HEK293 (cell line): Measurements from ENCODE around the gene ZEB2.
A peak's percentile ranks its signal among the peaks of the same experiment; 100 is the strongest.

Source experiments
- CTCF ChIA-PET: fragments of 350-600 bp; formaldehyde crosslinking; extraction: SDS; loops from one replicate; lab custom pipeline; 2021; ENCODE audit warnings: antibody characterized with exemption; lab: Yijun Ruan, JAX
- POLR2A ChIA-PET: fragments of 300-600 bp; formaldehyde crosslinking; extraction: SDS; loops from one replicate; lab custom pipeline; 2020; ENCODE audit warnings: antibody characterized with exemption, inconsistent platforms; lab: Yijun Ruan, JAX
- H3K27ac ChIP-seq: fragments of 200-500 bp; sonication (Bioruptor generic); 2 replicates; pipeline ENCODE4 v1.5.1; 2014; ENCODE audit warnings: low read depth, low read length, control low read depth, inconsistent platforms; ENCODE audit errors: extremely low read depth
- H3K36me3 ChIP-seq, 2 experiments: fragments of 200-500 bp in 1 of 2; sonication (Bioruptor generic) in 1 of 2; 1 replicate in 1 of 2; 2 replicates in 1 of 2; pipeline ENCODE4 v1.5.1; 2014 to 2017; ENCODE audit warnings: inconsistent platforms in 2 of 2, low read length in 2 of 2; ENCODE audit not compliant: control insufficient read depth in 2 of 2, insufficient read depth in 1 of 2
- H3K4me1 ChIP-seq: fragments of 200-500 bp; sonication (Bioruptor generic); 2 replicates; pipeline ENCODE4 v1.5.1; 2014; ENCODE audit warnings: mild to moderate bottlenecking, low read length, inconsistent platforms; ENCODE audit not compliant: control insufficient read depth, insufficient read depth
- H3K4me3 ChIP-seq: 2 replicates; pipeline ENCODE4 v1.5.1; 2011; ENCODE audit warnings: low read depth, mild to moderate bottlenecking, control low read depth, low read length, moderate library complexity
- H3K9me3 ChIP-seq: fragments of 200-500 bp; sonication (Bioruptor generic); 2 replicates; pipeline ENCODE4 v1.5.1; 2014; ENCODE audit warnings: low read depth, low read length, inconsistent platforms; ENCODE audit not compliant: control insufficient read depth, insufficient read depth
- GLIS2 ChIP-seq: fragments of 450-650 bp; formaldehyde crosslinking; IDR thresholded peaks from 2 replicates; pipeline ENCODE4 v1.5.1; 2016; ENCODE audit warnings: missing biosample characterization, missing genetic modification characterization
- HIC1 ChIP-seq: fragments of 450-650 bp; formaldehyde crosslinking; IDR thresholded peaks from 2 replicates; pipeline ENCODE4 v1.5.1; 2016; ENCODE audit warnings: missing biosample characterization, missing genetic modification characterization
- INSM2 ChIP-seq: fragments of 450-650 bp; formaldehyde crosslinking; IDR thresholded peaks from 2 replicates; pipeline ENCODE4 v1.5.1; 2016; ENCODE audit warnings: missing biosample characterization, missing genetic modification characterization
- KLF9 ChIP-seq: fragments of 450-650 bp; formaldehyde crosslinking; IDR thresholded peaks from 2 replicates; pipeline ENCODE4 v1.5.1; 2016; ENCODE audit warnings: missing biosample characterization, missing genetic modification characterization, low read depth
- PRDM4 ChIP-seq: fragments of 450-650 bp; formaldehyde crosslinking; IDR thresholded peaks from 2 replicates; pipeline ENCODE4 v1.5.1; 2017; ENCODE audit warnings: missing biosample characterization, missing genetic modification characterization
- SP2 ChIP-seq: fragments of 450-650 bp; formaldehyde crosslinking; IDR thresholded peaks from 2 replicates; pipeline ENCODE4 v1.5.1; 2016; ENCODE audit warnings: missing biosample characterization, missing genetic modification characterization
- YY1 ChIP-seq: fragments of 450-650 bp; formaldehyde crosslinking; IDR thresholded peaks from 2 replicates; pipeline ENCODE4 v1.5.1; 2018; ENCODE audit warnings: missing biosample characterization, missing genetic modification characterization
- ZBTB17 ChIP-seq: fragments of 450-650 bp; formaldehyde crosslinking; IDR thresholded peaks from 2 replicates; pipeline ENCODE4 v1.5.1; 2016; ENCODE audit warnings: missing biosample characterization, missing genetic modification characterization
- ZBTB26 ChIP-seq: fragments of 450-650 bp; formaldehyde crosslinking; optimal IDR thresholded peaks from 2 replicates; pipeline ENCODE3; 2016; ENCODE audit warnings: missing biosample characterization, mild to moderate bottlenecking, missing genetic modification characterization
- ZBTB49 ChIP-seq: fragments of 450-650 bp; formaldehyde crosslinking; IDR thresholded peaks from 2 replicates; pipeline ENCODE4 v1.5.1; 2016; ENCODE audit warnings: missing biosample characterization, missing genetic modification characterization, low read depth
- ZBTB8A ChIP-seq: fragments of 450-650 bp; formaldehyde crosslinking; IDR thresholded peaks from 2 replicates; pipeline ENCODE4 v1.5.1; 2016; ENCODE audit warnings: missing biosample characterization, missing genetic modification characterization
- ZNF223 ChIP-seq: fragments of 450-650 bp; formaldehyde crosslinking; IDR thresholded peaks from 2 replicates; pipeline ENCODE4 v1.5.1; 2016; ENCODE audit warnings: missing biosample characterization, missing genetic modification characterization
- ZNF335 ChIP-seq: fragments of 450-650 bp; formaldehyde crosslinking; conservative IDR thresholded peaks from 2 replicates; pipeline ENCODE4 v1.5.1; 2016; ENCODE audit warnings: missing biosample characterization, missing genetic modification characterization
- ZNF341 ChIP-seq: fragments of 450-650 bp; formaldehyde crosslinking; IDR thresholded peaks from 2 replicates; pipeline ENCODE4; 2016; ENCODE audit warnings: low read depth, missing biosample characterization, missing genetic modification characterization
- ZNF514 ChIP-seq: fragments of 450-650 bp; formaldehyde crosslinking; IDR thresholded peaks from 2 replicates; pipeline ENCODE4 v1.5.1; 2016; ENCODE audit warnings: missing biosample characterization, missing genetic modification characterization
- ZNF529 ChIP-seq: fragments of 450-650 bp; formaldehyde crosslinking; IDR thresholded peaks from 2 replicates; pipeline ENCODE4 v1.5.1; 2017; ENCODE audit warnings: missing genetic modification characterization, missing biosample characterization; ENCODE audit not compliant: insufficient replicate concordance
- ZSCAN5A ChIP-seq: fragments of 450-650 bp; formaldehyde crosslinking; IDR thresholded peaks from 2 replicates; pipeline ENCODE4 v1.5.1; 2016; ENCODE audit warnings: missing biosample characterization, missing genetic modification characterization

Gene ZEB2

GRCh38 chr2:144517866-144518747 lies 1.8 kb downstream of the ZEB2 start (continued):
- TF ChIP-seq ZBTB49 (no peak), PRDM4 (peak; percentile 93)
- TF ChIP-seq, all 188 proteins: peak for 9

GRCh38 chr2:144516981-144517865 lies 2.7 kb downstream of the ZEB2 start:
- TF ChIP-seq ZBTB8A (tag by site-specific recombination) (peak; percentile 76), ZNF223 (tag by site-specific recombination) (no peak), YY1 (peak; percentile 71; the same call in 1 of the 2 replicates), ZSCAN5A (tag by site-specific recombination) (no peak), ZNF335 (peak; percentile 31), HIC1 (tag by site-specific recombination) (0 out of 2 replicates have a peak, but pooled peaks have one; percentile 13), ZNF529 (tag by site-specific recombination) (no peak), GLIS2 (tag by site-specific recombination) (peak; percentile 28; the same call in 1 of the 2 replicates), INSM2 (peak; percentile 43; the same call in 1 of the 2 replicates), KLF9 (tag by site-specific recombination) (no peak), SP2 (tag by site-specific recombination) (0 out of 2 replicates have a peak, but pooled peaks have one; percentile 8), ZBTB26 (peak; percentile 70), ZNF341 (tag by site-specific recombination) (peak; percentile 16; the same call in 1 of the 2 replicates), ZNF514 (no peak), ZBTB17 (0 out of 2 replicates have a peak, but pooled peaks have one; percentile 14)
- peak overlapping the region; percentile 90 for H3K4me3 ChIP-seq
- POLR2A ChIA-PET, result no interaction called here
- H3K27ac ChIP-seq, result peak overlapping the region; percentile 96
- CTCF ChIA-PET, result no interaction called here
- H3K9me3 ChIP-seq, result no peaks in the 10 kb centered on the region
- peaks cover 12% of the 10 kb centered on the region; the same call in 1 of the 2 replicates for H3K4me1 ChIP-seq
- H3K36me3 ChIP-seq, result peaks cover 0 to 15% of the 10 kb centered on the region in 2 experiments; a peak in 1 of 3 replicates
